ENCODE data around the gene SLC46A2. TPM values are rescaled to one million over a fixed set of nuclear protein-coding genes. Genes with fewer than 3 reads are reported as not detected.

Gene SLC46A2
- total and polyA plus RNA-seq, 9 of the 15 experiments (the other 6 are each of a cell fraction or from before 2014, with no cell fraction given) = not detected

- in situ Hi-C loops (cut with MboI) (no loop called here), intact Hi-C loops (cut with micrococcal nuclease) (no loop called here)
- peaks cover 0 to 7% of the 10 kb centered on the region in 2 experiments; a peak in 3 of 5 replicates for H3K4me1 ChIP-seq (replicated peaks in 1 of 2; ENCODE audit: control insufficient read depth in 2 of 2, insufficient read depth in 2 of 2, low read length in 2 of 2)
- no peak overlapping the region for H3K9ac ChIP-seq (ENCODE audit: insufficient read depth in 1 of 2, low read depth in 2 of 2, low read length in 2 of 2)
- no peak overlapping the region for H3K27ac ChIP-seq (ENCODE audit: extremely low read depth, low read depth, low read length)
- TF ChIP-seq MEIS2 (IDR thresholded peaks at IDR 0.05; ENCODE audit: partially characterized antibody) (peak; percentile 24), ZNF318 (IDR thresholded peaks at IDR 0.05; ENCODE audit: borderline replicate concordance in 1 of 2, low read depth in 1 of 2) (no peak)
- no peaks in the 10 kb centered on the region; a peak in 1 of 5 replicates for H3K27me3 ChIP-seq (ENCODE audit: control insufficient read depth in 2 of 2, insufficient read depth in 2 of 2, low read length in 2 of 2)
- ChIA-PET POLR2A (interaction anchor here (0.8 kb wide), 1 partner anchor 40 kb away, joined by 3 read pairs; no protein-coding TSS in a partner anchor), CTCF (ENCODE audit: low intra/inter-chr PET ratio) (no interaction called here)
- H2AFZ ChIP-seq (ENCODE audit: low read depth, low read length) = no peak overlapping the region
- DNase-seq (ENCODE audit: extremely low read depth in 1 of 4, low spot score in 3 of 4) (no peak), FAIRE-seq (no peak), ATAC-seq (no peak; the same call in 2 of the 3 replicates)
- no peaks in the 10 kb centered on the region for H4K20me1 ChIP-seq (replicated peaks; ENCODE audit: control insufficient read depth, insufficient read depth, low read length)
- no peaks in the 10 kb centered on the region for H3K36me3 ChIP-seq (ENCODE audit: control insufficient read depth, insufficient read depth, low read length)
- no peak overlapping the region for H3K4me3 ChIP-seq
- no peak overlapping the region for H3K4me2 ChIP-seq (ENCODE audit: insufficient read depth, low read length)
- H3K9me1 ChIP-seq (ENCODE audit: control insufficient read depth, insufficient read depth, low read length) = no peaks in the 10 kb centered on the region
- WGBS (ENCODE audit: insufficient coverage, low coverage, missing lambda C conversion rate) = 33% methylated on average over 13 of the region's 13 CpGs
- no TSS peak for BruUV-seq (replicated peaks)
- no peaks in the 10 kb centered on the region for H3K79me2 ChIP-seq (ENCODE audit: control insufficient read depth, insufficient read depth, low read length)
- H3K9me3 ChIP-seq (replicated peaks; ENCODE audit: control insufficient read depth, insufficient read depth, low read depth, low read length) = no peaks in the 10 kb centered on the region
Measured at GRCh38 chr9:112852741-112853504, 37.8 kb downstream of the SLC46A2 start.
